Upper lobe of right lung (tissue), 1 donor: ENCODE measurements around the gene PCNT. TPM values are rescaled to one million over a fixed set of nuclear protein-coding genes. Genes with fewer than 3 reads are reported as not detected.

ENCODE experiments used
- ATAC-seq: fragments of 200-7000 bp; cut with Tn5 transposase; one replicate; pipeline ENCODE4 v1.9.1; 2020; ENCODE audit warnings: mild to moderate bottlenecking, moderate library complexity
- DNase-seq: peaks from one replicate; pipeline ENCODE4 v3.0.0-alpha.2; 2020
- H3K27ac ChIP-seq: fragments of 200-600 bp; one replicate; pipeline ENCODE4 v1.8.0; 2022
- H3K27me3 ChIP-seq: fragments of 200-600 bp; one replicate; pipeline ENCODE4 v1.8.0; 2022; ENCODE audit warnings: mild to moderate bottlenecking
- H3K36me3 ChIP-seq: fragments of 200-600 bp; one replicate; pipeline ENCODE4 v1.8.0; 2022
- H3K4me1 ChIP-seq: fragments of 200-600 bp; one replicate; pipeline ENCODE4 v1.8.0; 2022
- H3K4me3 ChIP-seq: fragments of 200-600 bp; one replicate; pipeline ENCODE4 v1.8.0; 2022; ENCODE audit warnings: mild to moderate bottlenecking
- H3K9me3 ChIP-seq: fragments of 200-600 bp; one replicate; pipeline ENCODE4 v1.8.0; 2022
- intact Hi-C: fragments of 100-400 bp; cut with DNase I; formaldehyde crosslinking; loops from one replicate; pipeline ENCODE4 v1.11.0; 2022
- total RNA-seq: library from RNA; stranded (reverse); fragmentation: NEBNext Ultra II Directional; extraction: Animal tissue kit (Norgen Biotek cat#: 25700); gene quantifications from one replicate; pipeline ENCODE4 v1.2.1, GENCODE V29; 2021
- TF ChIP-seq, protein P1 (sequence below): fragments of 200-600 bp; IDR thresholded peaks from one replicate; pipeline ENCODE4 v1.8.0; 2022; ENCODE audit warnings: antibody characterized with exemption
- donor health status: DM: no; HTN: yes; CAD: no; lungs with severe emphysema.

PCNT gene
- total RNA-seq, 1 donor from 2014 or later, result 29.3 TPM

GRCh38 chr21:46411236-46411635, 87.3 kb downstream of the PCNT start:
- Histone ChIP-seq H3K9me3 (no peaks in the 10 kb centered on the region), H3K27me3 (no peaks in the 10 kb centered on the region), H3K4me1 (no peaks in the 10 kb centered on the region), H3K27ac (no peak overlapping the region), H3K36me3 (peaks cover 24% of the 10 kb centered on the region), H3K4me3 (no peak overlapping the region)
- DNase-seq, result no peak
- ATAC-seq, result no peak
- intact Hi-C loops, result no loop called here
- TF ChIP-seq, protein P1, sequence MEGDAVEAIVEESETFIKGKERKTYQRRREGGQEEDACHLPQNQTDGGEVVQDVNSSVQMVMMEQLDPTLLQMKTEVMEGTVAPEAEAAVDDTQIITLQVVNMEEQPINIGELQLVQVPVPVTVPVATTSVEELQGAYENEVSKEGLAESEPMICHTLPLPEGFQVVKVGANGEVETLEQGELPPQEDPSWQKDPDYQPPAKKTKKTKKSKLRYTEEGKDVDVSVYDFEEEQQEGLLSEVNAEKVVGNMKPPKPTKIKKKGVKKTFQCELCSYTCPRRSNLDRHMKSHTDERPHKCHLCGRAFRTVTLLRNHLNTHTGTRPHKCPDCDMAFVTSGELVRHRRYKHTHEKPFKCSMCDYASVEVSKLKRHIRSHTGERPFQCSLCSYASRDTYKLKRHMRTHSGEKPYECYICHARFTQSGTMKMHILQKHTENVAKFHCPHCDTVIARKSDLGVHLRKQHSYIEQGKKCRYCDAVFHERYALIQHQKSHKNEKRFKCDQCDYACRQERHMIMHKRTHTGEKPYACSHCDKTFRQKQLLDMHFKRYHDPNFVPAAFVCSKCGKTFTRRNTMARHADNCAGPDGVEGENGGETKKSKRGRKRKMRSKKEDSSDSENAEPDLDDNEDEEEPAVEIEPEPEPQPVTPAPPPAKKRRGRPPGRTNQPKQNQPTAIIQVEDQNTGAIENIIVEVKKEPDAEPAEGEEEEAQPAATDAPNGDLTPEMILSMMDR, result no peak

- Histone ChIP-seq H3K27me3 (no peaks in the 10 kb centered on the region), H3K9me3 (no peaks in the 10 kb centered on the region), H3K4me3 (no peak overlapping the region), H3K4me1 (no peaks in the 10 kb centered on the region), H3K36me3 (peaks cover 28% of the 10 kb centered on the region), H3K27ac (no peak overlapping the region)
- DNase-seq (no peak), ATAC-seq (peak; percentile 32)
- TF ChIP-seq, protein P1, result no peak
- intact Hi-C loops, result no loop called here
Observed at GRCh38 chr21:46411691-46412090, 87.7 kb downstream of the PCNT start.

DNA sequence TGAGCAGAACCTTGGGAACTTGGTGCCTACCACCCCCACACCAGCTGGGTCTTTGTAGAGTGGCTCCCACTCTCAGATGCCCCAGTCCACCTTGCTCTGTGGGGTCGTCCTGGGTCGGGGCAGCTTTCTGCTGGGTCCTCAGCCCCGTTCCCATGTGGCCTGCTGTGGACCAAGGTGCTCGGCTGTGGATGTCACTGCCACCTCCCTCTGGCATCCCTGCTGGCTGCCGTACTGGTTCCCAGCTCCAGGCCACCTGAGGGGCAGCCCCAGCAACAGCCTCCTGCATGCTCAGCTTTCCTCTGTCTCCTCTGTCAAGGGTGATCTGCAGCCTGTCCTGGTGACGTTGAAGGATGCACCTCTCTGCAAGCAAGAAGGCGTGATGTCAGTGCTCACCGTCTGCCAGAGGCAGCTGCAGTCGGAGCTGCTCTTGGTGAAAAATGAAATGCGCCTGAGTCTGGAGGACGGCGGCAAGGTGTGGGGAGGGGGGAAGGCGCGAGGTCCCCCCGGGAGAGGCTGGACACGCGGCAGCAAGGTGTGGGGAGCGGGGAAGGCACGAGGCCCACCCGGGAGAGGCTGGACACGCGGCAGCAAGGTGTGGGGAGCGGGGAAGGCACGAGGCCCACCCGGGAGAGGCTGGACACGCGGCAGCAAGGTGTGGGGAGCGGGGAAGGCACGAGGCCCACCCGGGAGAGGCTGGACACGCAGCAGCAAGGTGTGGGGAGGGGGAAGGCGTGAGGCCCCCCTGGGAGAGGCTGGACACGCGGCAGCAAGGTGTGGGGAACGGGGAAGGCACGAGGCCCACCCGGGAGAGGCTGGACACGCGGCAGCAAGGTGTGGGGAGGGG, 88.8 kb downstream of the PCNT start:
- H3K9me3 ChIP-seq, result no peaks in the 10 kb centered on the region
- TF ChIP-seq, protein P1, result no peak
- no peak for DNase-seq
- no peak overlapping the region for H3K4me3 ChIP-seq
- intact Hi-C loops, result no loop called here
- no peaks in the 10 kb centered on the region for H3K27me3 ChIP-seq
- H3K36me3 ChIP-seq, result peaks cover 31% of the 10 kb centered on the region
- H3K4me1 ChIP-seq, result no peaks in the 10 kb centered on the region
- no peak overlapping the region for H3K27ac ChIP-seq
- ATAC-seq, result no peak

DNA sequence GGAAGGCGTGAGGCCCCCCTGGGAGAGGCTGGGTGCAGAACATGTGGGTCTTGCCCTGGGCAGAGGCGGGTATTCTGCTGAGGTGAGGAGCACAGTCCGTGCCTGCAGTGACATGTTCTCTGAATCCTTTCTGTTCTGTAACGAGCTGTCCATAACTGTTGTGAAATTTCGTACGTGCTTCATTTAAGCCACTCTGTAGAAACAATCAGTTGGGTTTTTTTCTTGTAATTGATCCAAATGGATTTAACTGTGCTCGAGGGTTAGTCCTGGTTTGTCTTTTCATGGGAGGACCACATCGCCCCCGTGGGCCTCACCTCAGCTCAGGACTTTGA, 89.4 kb downstream of the PCNT start:
- Histone ChIP-seq H3K4me3 (no peak overlapping the region), H3K4me1 (no peaks in the 10 kb centered on the region), H3K36me3 (peaks cover 37% of the 10 kb centered on the region), H3K9me3 (no peaks in the 10 kb centered on the region), H3K27me3 (no peaks in the 10 kb centered on the region), H3K27ac (no peak overlapping the region)
- no peak for DNase-seq
- TF ChIP-seq, protein P1, result no peak
- ATAC-seq, result no peak
- intact Hi-C loops, result no loop called here

GRCh38 chr21:46414965-46415275, 91.0 kb downstream of the PCNT start:
- DNase-seq (no peak), ATAC-seq (no peak)
- peaks cover 53% of the 10 kb centered on the region for H3K36me3 ChIP-seq

More at GRCh38 chr21:46414965-46415275, 91.0 kb downstream of the PCNT start:
- H3K27me3 ChIP-seq, result no peaks in the 10 kb centered on the region
- H3K4me3 ChIP-seq, result no peak overlapping the region
- TF ChIP-seq, protein P1, result no peak
- H3K9me3 ChIP-seq, result no peaks in the 10 kb centered on the region
- H3K27ac ChIP-seq, result no peak overlapping the region
- intact Hi-C loops, result no loop called here
- H3K4me1 ChIP-seq, result no peaks in the 10 kb centered on the region
